ENCODE data around the gene DHODH.
"Not testable (repeated sequence)": the region's sequence is repeated elsewhere in the genome, so short reads cannot be mapped to it uniquely, and the experiment has no call there.

Gene DHODH

DNA sequence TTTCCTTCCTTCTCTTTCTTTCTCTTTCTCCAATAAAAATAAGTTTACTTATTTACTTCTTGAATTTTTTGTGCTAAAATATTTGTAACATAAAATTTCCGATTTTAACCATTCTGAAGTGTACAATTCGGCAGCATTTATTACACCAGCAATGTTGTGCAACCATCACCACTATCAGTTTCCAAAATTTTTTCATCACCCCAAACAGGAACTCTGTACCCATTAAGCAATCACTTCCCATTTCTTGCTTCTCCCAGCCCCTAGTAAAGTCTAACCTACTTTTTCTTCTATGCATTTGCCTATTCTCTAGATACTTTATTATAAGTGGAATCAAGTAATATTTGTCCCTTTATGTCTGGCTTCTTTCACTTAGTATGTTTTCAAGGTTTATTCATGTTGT lies 43.3 kb downstream of the DHODH start:
- no peak for DNase-seq (ENCODE audit: low read depth)
- TF ChIP-seq, protein P1, sequence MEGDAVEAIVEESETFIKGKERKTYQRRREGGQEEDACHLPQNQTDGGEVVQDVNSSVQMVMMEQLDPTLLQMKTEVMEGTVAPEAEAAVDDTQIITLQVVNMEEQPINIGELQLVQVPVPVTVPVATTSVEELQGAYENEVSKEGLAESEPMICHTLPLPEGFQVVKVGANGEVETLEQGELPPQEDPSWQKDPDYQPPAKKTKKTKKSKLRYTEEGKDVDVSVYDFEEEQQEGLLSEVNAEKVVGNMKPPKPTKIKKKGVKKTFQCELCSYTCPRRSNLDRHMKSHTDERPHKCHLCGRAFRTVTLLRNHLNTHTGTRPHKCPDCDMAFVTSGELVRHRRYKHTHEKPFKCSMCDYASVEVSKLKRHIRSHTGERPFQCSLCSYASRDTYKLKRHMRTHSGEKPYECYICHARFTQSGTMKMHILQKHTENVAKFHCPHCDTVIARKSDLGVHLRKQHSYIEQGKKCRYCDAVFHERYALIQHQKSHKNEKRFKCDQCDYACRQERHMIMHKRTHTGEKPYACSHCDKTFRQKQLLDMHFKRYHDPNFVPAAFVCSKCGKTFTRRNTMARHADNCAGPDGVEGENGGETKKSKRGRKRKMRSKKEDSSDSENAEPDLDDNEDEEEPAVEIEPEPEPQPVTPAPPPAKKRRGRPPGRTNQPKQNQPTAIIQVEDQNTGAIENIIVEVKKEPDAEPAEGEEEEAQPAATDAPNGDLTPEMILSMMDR (IDR thresholded peaks at IDR 0.05; ENCODE audit: insufficient read depth, low read depth, low read length, missing control alignments) = no peak

DNA sequence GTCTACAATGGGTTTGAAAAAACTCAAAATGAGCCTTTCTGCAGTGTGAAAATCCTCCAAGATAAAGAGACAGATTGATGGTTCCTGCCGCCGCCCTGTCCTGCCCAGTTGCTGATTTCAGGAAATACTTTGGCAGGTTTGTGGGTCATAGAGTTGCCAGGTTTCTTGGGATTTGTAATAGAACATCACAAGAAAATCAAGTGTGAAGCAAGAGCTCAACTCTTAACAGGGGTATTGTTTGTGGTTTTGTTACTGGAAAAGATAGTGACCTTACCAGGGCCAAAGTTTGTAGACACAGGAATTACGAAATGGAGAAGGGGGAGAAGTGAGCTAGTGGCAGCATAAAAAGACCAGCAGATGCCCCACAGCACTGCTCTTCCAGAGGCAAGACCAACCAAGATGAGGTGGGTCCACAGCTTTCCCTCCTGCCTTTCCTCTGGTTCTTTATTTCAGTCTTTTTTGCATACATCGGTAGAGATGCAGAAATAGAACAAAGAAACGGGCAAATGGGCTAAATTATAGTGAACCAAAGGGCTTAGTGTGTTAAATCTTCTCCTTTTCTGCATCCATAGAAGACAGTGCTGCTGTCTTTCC lies 45.8 kb downstream of the DHODH start, which contains the start of gene HP:
Gene HP, plus strand, starts transcription at position 252 of the 594 bp plus-strand sequence. Its CDS starts 148 bp downstream, at position 400.
- not testable (repeated sequence) for H3K4me3 ChIP-seq (ENCODE audit: low read length); DNase-seq (ENCODE audit: low read depth)

More for the DNA sequence above, 43.3 kb downstream of the DHODH start:
- H3K4me3 ChIP-seq (ENCODE audit: low read length) = no peak overlapping the region

DNA sequence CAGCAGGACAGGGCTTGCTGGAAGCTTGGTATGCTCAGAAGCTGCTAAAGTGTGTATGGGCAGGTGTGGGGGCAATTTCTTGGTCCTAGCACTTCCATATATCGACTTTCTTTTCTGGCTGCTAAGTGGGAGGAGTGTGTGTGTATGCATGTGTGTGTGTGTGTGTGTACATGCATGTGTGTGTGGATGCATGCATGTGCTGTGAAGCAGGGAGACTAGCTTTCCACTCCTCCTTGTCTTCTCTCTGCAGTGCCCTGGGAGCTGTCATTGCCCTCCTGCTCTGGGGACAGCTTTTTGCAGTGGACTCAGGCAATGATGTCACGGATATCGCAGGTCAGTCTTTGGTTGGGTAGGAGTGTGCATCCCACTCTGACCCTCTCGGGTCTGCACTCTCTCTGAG lies 47.4 kb downstream of the DHODH start:
- TF ChIP-seq, protein P1 (IDR thresholded peaks at IDR 0.05; ENCODE audit: insufficient read depth, low read depth, low read length, missing control alignments) = no peak
- no peak overlapping the region for H3K4me3 ChIP-seq (ENCODE audit: low read length)
- no peak for DNase-seq (ENCODE audit: low read depth)

DNA sequence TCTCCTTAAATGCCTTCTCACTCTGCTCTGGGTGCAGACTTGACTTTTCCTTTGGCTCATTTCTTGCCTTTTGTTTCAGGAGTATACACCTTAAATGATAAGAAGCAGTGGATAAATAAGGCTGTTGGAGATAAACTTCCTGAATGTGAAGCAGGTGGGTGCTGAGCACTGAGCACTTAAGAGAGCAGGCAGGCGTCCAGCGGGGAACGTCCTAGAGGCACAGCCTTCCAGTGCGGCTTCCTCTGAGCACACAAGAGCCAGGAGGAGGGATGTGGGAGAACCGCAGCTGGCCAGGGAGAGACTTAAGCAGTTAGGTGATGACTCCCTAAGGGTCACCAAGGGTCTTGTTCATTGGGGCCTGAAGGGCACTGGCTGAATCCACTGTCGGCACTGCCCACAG lies 48.8 kb downstream of the DHODH start:
- not testable (repeated sequence) for DNase-seq (ENCODE audit: low read depth); H3K4me3 ChIP-seq (ENCODE audit: low read length)

DNA sequence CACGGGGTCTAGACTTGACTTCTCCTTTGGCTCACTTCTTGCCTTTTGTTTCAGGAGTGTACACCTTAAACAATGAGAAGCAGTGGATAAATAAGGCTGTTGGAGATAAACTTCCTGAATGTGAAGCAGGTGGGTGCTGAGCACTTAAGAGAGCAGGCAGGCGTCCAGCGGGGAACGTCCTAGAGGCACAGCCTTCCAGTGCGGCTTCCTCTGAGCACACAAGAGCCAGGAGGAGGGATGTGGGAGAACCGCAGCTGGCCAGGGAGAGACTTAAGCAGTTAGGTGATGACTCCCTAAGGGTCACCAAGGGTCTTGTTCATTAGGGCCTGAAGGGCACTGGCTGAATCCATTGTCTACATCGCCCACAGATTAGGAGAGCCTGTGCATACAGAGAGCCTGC lies 50.5 kb downstream of the DHODH start:
- DNase-seq (ENCODE audit: low read depth); H3K4me3 ChIP-seq (ENCODE audit: low read length): not testable (repeated sequence)

DNA sequence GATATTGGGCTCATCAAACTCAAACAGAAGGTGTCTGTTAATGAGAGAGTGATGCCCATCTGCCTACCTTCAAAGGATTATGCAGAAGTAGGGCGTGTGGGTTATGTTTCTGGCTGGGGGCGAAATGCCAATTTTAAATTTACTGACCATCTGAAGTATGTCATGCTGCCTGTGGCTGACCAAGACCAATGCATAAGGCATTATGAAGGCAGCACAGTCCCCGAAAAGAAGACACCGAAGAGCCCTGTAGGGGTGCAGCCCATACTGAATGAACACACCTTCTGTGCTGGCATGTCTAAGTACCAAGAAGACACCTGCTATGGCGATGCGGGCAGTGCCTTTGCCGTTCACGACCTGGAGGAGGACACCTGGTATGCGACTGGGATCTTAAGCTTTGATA lies 51.9 kb downstream of the DHODH start:
- H3K4me3 ChIP-seq (ENCODE audit: low read length) = no peak overlapping the region
- no peak for DNase-seq (ENCODE audit: low read depth)
- TF ChIP-seq, protein P1 (IDR thresholded peaks at IDR 0.05; ENCODE audit: insufficient read depth, low read depth, low read length, missing control alignments) = no peak

DNA sequence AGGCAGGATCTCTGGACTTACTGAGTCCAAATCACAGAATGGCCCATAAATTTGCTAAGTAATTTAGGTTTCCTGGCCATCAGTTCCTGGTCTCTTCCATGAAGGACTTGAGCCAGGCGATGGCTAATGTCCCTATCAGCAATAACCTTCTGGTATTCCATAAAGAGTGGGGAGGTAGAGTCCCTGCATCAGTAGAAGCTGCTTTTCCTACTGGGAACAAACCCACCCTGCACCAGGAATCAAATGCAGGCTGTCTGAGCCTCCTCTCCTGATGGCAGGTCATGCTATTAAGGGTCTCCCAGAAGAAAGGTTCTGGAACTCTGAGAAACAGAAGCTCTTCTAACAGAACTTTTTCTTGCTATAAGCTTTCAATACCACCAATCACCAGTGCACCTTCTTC lies 53.0 kb downstream of the DHODH start:
- no peak for DNase-seq (ENCODE audit: low read depth)
- H3K4me3 ChIP-seq (ENCODE audit: low read length) = no peak overlapping the region
- TF ChIP-seq, protein P1 (IDR thresholded peaks at IDR 0.05; ENCODE audit: insufficient read depth, low read depth, low read length, missing control alignments) = no peak

DNA sequence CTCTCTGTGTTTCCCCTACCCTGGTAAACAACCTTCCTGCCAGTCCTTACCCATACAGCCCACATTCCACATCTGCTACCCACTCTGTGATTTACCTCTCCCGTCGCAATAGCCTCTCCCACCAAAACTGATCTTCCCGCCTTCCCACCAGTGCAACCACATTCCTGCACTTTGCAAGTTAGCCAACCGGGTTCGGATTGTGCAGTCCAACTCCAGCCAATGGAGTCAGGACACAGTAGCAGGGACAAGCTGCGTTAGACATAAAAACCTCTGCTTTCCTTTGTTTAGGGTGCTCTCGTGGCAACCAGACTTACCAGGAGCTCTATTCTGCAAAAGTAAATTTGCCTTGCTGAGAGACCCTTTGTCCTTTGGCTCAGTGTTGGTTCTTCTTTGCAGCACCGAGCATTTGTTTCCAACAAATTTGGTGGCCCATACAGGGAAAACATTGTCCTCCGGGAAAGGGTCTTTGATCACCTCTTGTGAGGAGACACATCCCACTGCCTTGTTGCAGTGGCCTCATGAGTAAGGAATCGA lies 55.9 kb downstream of the DHODH start:
- H3K4me3 ChIP-seq (ENCODE audit: low read length) = no peak overlapping the region
- TF ChIP-seq, protein P1 (IDR thresholded peaks at IDR 0.05; ENCODE audit: insufficient read depth, low read depth, low read length, missing control alignments) = no peak
- DNase-seq (ENCODE audit: low read depth) = no peak

All from epithelial cell of esophagus (primary cell).